ENCODE data around the gene PALMD.

PALMD gene

GRCh38 chr1:99659755-99660210 is 13.9 kb downstream of the PALMD start:
- DNase-seq (ENCODE audit: low read depth), result no peak

GRCh38 chr1:99660496-99660895 is 14.6 kb downstream of the PALMD start:
- no peak for DNase-seq (ENCODE audit: low read depth)

GRCh38 chr1:99661780-99662179 is 15.9 kb downstream of the PALMD start:
- DNase-seq (ENCODE audit: low read depth), result no peak

GRCh38 chr1:99662539-99663080 is 16.7 kb downstream of the PALMD start:
- DNase-seq (ENCODE audit: low read depth), result no peak

GRCh38 chr1:99663501-99663900 is 17.6 kb downstream of the PALMD start:
- no peak for DNase-seq (ENCODE audit: low read depth)

- no peak for DNase-seq (ENCODE audit: low read depth)
These were observed 19.3 kb downstream of the PALMD start for GRCh38 chr1:99665212-99665611.

GRCh38 chr1:99669376-99669775 is 23.5 kb downstream of the PALMD start:
- DNase-seq (ENCODE audit: low read depth), result no peak

- DNase-seq (ENCODE audit: low read depth), result no peak
These were observed 23.9 kb downstream of the PALMD start for GRCh38 chr1:99669821-99670220.

- no peak for DNase-seq (ENCODE audit: low read depth)
These were observed 24.7 kb downstream of the PALMD start for GRCh38 chr1:99670583-99670982.

GRCh38 chr1:99672038-99672437 is 26.1 kb downstream of the PALMD start:
- no peak for DNase-seq (ENCODE audit: low read depth)

GRCh38 chr1:99672530-99673213 is 26.8 kb downstream of the PALMD start:
- DNase-seq (ENCODE audit: low read depth), result no peak

GRCh38 chr1:99673315-99673714 is 27.4 kb downstream of the PALMD start:
- no peak for DNase-seq (ENCODE audit: low read depth)

GRCh38 chr1:99674115-99675064 is 28.5 kb downstream of the PALMD start:
- DNase-seq (ENCODE audit: low read depth), result no peak

GRCh38 chr1:99675292-99675691 is 29.4 kb downstream of the PALMD start:
- DNase-seq (ENCODE audit: low read depth), result no peak

- no peak for DNase-seq (ENCODE audit: low read depth)
These were observed 30.1 kb downstream of the PALMD start for GRCh38 chr1:99675994-99676393.

GRCh38 chr1:99676876-99677275 is 31.0 kb downstream of the PALMD start:
- no peak for DNase-seq (ENCODE audit: low read depth)

GRCh38 chr1:99677416-99677815 is 31.5 kb downstream of the PALMD start:
- DNase-seq (ENCODE audit: low read depth), result no peak

GRCh38 chr1:99680270-99680669 is 34.4 kb downstream of the PALMD start:
- DNase-seq (ENCODE audit: low read depth), result no peak

GRCh38 chr1:99681583-99681982 is 35.7 kb downstream of the PALMD start:
- no peak for DNase-seq (ENCODE audit: low read depth)

- no peak for DNase-seq (ENCODE audit: low read depth)
These were observed 36.4 kb downstream of the PALMD start for GRCh38 chr1:99682291-99682751.

GRCh38 chr1:99685516-99686180 is 39.7 kb downstream of the PALMD start:
- DNase-seq (ENCODE audit: low read depth), result peak; percentile 5

- no peak for DNase-seq (ENCODE audit: low read depth)
These were observed 45.3 kb downstream of the PALMD start for GRCh38 chr1:99691175-99691574.

Data from T follicular helper cell (primary cell).